Activated gamma-delta T cell treated with Interleukin-2 at 50 U/mL for 16 hours (primary cell): Measurements from ENCODE around the gene OCA2.

ENCODE experiments used
- DNase-seq: peaks from one replicate; pipeline ENCODE4 v3.0.0-alpha.2; 2020

The OCA2 gene

GRCh38 chr15:27835233-27835939 lies 263.7 kb downstream of the OCA2 start:
- DNase-seq, result no peak

- no peak for DNase-seq
Measured at GRCh38 chr15:27834684-27835083, 264.4 kb downstream of the OCA2 start.

DNA sequence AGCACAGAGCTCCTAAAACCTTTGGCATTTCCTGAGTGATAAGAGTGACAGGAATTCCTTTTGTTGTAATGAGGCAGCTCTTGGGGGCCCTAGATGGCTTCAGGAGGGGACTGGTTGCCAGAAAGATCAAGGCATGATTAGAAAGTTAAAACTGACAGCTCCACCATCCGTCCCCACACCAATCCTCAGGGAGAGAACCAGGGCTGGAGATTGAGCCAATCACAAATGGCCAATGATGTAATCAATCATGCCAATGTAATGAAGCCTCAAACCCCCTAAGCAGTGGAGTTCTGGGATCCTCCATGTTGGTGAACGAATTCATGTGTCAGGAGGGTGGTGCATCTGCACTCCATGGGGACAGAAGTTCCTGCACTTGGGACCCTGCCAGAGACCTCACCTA lies 265.1 kb downstream of the OCA2 start:
- DNase-seq, result no peak

DNA sequence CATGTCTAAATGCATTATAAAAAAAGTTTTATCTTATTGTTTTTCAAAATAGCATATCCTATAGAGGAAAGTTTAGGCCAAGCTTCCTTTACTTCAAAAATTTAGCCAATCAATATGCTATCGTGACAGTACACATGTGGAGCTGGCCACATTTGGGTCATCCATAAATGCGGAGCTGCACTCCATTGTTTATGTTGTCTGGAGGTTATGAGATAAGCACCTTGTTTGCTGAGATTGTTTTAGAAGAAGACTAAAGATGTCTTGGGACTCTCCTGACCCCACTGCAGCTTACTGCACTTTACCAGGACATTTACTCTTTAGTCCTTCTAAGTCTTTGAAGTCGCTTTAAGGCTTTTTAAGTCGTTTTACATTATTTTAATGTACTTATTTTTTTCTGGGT lies 265.9 kb downstream of the OCA2 start:
- DNase-seq, result no peak

DNA sequence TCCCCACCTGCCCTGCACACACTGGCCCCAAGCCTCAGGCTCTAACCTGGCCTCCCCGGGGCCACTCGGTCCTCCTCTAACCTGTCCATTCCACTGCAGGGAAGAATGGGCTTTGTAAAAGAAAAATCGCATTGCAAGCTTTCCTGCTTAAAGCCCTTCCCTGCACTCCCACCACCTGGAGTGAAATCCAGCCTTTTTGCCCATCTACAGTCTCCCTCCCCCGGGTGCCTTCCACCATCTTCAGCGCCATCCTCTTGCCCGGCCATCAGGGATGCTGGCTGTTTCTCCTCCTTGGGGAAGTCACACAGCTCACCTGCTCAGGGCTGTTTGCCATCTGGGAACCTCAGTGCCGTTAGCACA lies 266.9 kb downstream of the OCA2 start:
- no peak for DNase-seq

- DNase-seq, result no peak
Measured at GRCh38 chr15:27831384-27832236, 267.5 kb downstream of the OCA2 start.

GRCh38 chr15:27828746-27829145 lies 270.4 kb downstream of the OCA2 start:
- DNase-seq, result no peak

DNA sequence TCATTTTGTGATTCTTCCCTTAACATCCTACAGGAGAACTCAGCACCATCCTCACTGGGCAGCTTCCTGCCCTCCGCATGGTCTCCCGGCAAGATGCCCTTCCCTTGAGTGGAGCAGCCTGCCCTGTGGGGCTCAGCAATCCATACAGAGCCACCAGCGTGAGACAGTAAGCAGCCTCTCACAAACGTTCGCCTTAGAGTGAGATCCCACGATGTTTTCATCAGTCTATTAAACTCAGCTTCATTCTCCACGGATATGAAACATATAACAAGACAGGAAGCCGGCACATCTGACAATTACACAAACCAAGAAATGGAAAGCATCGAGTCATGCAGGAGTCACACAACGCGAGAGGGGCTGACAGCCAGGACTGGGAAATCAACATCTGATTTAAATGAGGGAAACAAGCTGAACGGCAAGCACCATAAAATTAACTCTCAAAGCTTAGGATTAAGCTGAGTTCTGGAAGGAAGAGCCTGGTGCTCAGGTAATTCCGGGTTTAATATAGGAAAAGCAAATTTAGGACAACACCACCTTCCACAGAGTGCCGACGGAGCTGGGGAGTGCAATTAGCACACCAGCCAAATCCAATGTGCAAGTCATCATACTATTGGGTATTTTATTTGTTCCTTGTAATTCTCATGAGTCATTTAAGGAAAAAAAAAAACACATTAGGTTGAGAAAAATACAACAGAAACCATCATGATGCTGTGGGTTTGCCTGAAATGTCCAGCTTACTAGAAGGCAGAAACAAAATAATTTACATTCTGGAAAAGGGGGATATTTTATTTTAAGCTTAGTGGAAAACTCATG lies 272.0 kb downstream of the OCA2 start:
- DNase-seq, result no peak

DNA sequence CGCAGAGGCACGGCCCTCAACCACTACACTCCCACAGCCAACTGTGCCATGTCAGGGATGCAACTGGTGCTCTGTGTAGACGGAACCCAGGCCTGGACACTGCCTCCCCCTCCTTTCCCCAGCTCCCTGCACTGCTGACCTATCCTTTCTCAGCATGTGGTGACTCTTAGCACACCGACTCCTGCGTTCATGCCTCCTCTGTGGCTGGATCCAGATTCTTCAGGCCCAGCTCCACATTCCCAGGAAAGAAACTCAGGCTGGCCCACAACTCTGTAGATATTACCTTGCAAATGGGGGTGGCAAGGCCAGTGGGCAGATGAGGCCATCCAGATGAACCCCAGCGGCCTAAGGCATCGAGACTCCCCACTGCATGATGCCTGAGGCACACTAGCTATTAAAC lies 272.7 kb downstream of the OCA2 start:
- DNase-seq, result no peak

- DNase-seq, result no peak
Measured at GRCh38 chr15:27824841-27825422, 274.2 kb downstream of the OCA2 start.

DNA sequence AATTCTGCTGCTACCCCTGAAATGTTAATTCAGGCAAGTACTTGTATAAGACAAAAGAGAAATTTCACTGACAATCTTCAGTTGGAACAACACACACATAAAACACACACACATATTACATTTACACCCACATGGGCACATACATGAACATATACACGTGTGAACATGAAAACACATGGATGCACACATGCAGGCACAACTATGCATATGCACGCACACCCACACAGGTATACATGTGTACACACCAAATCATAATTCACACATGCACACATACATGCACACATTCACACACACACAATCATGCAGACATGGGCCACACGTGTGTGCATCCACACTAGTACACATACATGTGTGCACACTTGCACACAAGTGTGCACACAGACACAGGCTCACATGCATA lies 277.8 kb downstream of the OCA2 start:
- DNase-seq, result no peak

- no peak for DNase-seq
Measured at GRCh38 chr15:27820722-27821121, 278.4 kb downstream of the OCA2 start.

- DNase-seq, result no peak
Measured at GRCh38 chr15:27820232-27820631, 278.9 kb downstream of the OCA2 start.

GRCh38 chr15:27817258-27817657 lies 281.9 kb downstream of the OCA2 start:
- DNase-seq, result no peak

- DNase-seq, result no peak
Measured at GRCh38 chr15:27816790-27817189, 282.3 kb downstream of the OCA2 start.

DNA sequence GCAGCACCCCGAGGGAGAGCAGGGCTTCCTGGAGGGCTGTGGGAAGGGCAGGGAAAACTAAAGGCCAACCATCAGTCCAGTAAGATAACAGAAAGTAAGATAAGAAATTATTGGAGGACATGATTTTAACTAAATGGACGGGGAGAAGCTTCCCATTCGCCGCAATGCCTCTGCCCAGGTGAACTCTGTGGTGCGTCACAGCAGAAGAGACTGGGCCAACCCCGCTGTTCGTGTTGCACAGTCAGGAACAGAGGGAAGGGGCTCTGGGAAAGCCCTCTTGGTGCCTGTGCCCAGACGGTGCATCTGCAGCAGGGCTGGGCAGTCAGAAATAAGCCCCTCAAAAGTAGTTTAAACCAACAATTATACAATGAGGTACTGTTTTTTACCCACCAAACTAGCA lies 284.1 kb downstream of the OCA2 start:
- DNase-seq, result no peak

DNA sequence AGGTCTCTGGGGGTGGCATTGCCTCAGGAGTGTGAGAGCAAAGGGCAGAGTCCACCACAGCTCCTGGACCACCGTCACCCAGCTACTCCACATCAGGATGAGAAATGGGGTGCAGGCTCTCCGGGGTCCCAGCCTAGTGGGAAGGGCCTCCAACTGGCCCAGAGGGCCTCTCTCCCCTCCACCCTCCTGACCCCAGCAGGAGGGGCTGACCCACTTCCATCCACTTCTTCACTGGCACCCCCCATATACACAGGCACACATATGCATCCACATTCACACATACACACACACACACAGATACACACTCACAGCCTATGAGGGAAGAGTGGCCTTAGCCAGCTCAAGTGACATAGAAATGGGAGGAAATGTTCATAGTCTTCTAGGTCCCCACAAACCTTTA lies 286.0 kb downstream of the OCA2 start:
- no peak for DNase-seq

- DNase-seq, result no peak
Measured at GRCh38 chr15:27808182-27808581, 290.9 kb downstream of the OCA2 start.

DNA sequence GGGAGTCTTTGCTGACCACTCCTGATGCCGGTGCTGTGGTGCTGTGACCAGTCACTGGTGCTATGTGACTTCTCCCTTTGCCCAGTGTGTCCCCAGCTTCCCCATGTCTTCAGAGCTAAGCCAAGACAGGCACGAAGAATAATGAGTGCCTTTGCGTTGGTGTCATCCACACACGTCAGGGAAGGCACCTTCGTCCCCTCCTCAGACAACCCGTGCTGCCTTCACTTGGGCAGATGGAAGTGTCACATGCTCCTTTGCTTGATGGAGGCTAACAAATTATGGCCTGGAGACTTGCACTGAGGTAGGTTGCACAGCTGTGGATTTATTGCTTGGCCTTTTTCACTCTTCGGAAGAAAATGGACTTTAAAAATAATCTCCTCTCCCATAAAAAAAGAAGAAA lies 291.8 kb downstream of the OCA2 start:
- no peak for DNase-seq

- DNase-seq, result no peak
Measured at GRCh38 chr15:27806396-27806795, 292.7 kb downstream of the OCA2 start.

DNA sequence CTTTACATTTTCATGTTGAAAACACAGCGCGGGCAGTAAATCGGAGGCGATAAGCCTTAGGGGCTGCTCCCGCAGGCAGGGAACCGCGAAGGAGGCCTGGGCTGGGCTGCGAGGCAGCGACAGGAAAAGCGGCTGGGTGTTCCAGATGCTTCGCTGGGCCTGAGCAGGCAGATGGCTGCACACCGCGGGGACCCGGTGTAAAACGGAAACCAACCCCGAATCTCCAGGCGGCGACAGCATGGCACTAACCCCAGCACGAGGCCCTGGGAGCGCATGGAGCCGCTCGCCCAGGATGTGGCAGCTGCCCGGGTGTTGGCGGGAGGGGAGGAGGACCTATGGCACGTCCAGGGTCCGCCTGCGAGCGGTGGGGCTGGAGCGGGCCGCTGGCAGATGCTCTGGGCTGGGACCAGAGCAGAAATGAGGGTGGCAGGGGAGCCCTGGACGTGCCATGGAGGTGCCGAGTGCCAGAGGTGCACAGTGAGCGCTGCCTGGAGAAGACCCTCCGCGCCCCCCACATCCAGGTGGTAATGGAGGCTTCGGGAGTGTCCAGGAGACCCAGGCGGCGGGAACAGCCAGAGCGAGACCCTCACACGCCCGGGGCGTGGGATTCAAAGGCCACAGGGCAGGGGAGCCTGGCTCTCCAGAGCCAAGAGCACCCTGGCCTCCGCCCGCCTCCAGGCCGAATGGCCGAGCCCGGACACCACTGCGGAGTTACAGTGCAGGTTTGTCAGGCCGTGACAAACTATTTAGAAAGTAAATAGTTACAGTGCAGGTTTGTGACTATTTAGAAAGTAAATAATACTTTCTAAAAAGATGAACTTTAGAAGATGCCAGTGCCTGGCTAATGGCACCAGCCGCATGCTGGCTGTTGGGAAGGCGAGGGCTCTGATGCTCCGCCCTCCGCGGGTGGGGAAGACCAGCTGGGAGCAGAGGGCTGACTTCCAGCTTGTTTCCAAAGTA lies 293.6 kb downstream of the OCA2 start:
- no peak for DNase-seq
